Epithelial cell of prostate (primary cell): Measurements from ENCODE around the gene ALOX15.
A peak's percentile ranks its signal among the peaks of the same experiment; 100 is the strongest.
"Not testable (repeated sequence)": the region's sequence is repeated elsewhere in the genome, so short reads cannot be mapped to it uniquely, and the experiment has no call there.

Experiments used
- DNase-seq: peaks from one replicate; pipeline ENCODE4 v3.0.0-alpha.2; 2011; ENCODE audit warnings: low read depth, low spot score
- H3K27ac ChIP-seq: fragments of 450-650 bp; 2 replicates; pipeline ENCODE4 v1.5.1; 2017; ENCODE audit warnings: mild to moderate bottlenecking

The ALOX15 gene, protein sequence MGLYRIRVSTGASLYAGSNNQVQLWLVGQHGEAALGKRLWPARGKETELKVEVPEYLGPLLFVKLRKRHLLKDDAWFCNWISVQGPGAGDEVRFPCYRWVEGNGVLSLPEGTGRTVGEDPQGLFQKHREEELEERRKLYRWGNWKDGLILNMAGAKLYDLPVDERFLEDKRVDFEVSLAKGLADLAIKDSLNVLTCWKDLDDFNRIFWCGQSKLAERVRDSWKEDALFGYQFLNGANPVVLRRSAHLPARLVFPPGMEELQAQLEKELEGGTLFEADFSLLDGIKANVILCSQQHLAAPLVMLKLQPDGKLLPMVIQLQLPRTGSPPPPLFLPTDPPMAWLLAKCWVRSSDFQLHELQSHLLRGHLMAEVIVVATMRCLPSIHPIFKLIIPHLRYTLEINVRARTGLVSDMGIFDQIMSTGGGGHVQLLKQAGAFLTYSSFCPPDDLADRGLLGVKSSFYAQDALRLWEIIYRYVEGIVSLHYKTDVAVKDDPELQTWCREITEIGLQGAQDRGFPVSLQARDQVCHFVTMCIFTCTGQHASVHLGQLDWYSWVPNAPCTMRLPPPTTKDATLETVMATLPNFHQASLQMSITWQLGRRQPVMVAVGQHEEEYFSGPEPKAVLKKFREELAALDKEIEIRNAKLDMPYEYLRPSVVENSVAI

DNA sequence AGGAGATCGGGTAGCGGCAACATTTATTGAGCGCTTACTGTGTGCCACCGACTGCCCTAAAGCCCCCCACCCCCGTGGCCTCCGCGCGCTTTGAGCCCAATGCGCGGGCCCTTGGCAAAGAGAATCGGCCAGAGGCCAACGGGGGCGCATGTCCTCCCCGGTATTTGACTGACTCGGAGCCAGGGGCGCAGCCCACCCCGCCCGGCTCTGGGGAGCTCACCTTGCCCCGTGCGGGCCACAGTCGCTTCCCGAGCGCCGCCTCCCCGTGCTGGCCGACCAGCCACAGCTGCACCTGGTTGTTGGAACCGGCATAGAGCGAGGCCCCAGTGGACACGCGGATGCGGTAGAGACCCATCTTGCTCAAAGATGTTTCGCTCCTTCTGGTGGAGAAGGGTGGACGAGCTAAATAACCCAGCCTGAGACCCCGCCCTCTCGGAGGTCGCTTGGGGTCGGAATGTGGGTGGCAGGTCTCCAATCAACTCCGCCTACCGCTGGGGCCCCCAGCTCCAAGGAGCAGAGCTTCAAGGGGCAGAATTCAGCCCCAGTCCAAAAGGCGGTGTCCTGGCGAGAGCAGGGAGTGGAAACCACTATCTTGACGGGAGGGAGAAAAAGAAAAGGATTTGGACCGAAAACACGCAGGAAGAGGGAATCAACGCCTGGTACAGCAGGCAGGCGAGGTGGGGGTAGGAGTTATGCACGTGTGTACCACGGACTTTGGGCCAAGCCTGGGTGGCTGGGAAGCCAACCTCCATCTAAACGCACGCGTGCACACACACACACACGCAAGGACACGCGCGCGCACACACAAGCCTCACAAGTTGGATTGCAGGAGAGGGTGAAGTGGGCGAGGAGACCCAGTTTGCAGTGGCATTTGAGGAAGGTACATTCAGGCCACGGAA, at the start of gene ALOX15:
TSS of gene ALOX15 (minus strand) at position 382 of the 899 bp plus-strand sequence. CDS start at position 355, 27 bp downstream.
- H3K27ac ChIP-seq = no peak within 1 kb of the TSS
- no peak for DNase-seq

DNA sequence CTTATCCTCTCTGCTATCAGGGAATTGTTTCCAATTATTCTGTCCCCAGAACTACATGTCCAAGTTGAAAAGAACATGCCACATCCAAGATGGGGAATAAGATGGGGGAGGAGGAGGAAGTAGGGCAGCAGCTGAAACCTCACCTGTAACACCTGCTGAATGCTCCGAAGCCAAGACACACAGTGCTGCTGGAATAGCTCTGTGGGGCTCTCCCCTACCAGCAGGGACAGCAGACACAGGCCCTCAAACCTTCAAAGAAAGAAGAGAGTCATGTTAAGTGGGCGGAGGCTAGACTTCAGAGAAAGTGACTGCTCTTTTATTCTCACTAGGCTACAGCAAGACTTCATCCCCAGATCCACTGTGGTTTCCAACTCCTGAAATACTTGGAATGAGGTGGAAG, 49.3 kb upstream of the ALOX15 start:
- DNase-seq = no peak
- no peak overlapping the region for H3K27ac ChIP-seq

DNA sequence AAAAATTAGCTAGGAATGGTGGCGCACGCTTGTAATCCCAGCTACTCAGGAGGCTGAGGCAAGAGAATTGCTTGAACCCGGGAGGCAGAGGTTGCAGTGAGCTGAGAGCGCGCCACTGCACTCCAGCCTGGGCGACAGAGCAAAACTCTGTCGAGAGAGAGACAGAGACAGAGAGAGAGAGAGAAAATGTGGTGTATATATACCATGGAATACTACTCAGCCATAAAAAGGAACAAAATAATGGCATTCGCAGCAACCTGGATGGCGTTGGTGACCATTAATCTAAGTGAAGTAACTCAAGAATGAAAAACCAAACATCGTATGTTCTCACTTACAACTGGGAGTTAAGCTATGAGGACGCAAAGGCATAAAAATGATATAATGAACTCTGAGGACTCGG, 48.4 kb upstream of the ALOX15 start:
- not testable (repeated sequence) for H3K27ac ChIP-seq, DNase-seq

DNA sequence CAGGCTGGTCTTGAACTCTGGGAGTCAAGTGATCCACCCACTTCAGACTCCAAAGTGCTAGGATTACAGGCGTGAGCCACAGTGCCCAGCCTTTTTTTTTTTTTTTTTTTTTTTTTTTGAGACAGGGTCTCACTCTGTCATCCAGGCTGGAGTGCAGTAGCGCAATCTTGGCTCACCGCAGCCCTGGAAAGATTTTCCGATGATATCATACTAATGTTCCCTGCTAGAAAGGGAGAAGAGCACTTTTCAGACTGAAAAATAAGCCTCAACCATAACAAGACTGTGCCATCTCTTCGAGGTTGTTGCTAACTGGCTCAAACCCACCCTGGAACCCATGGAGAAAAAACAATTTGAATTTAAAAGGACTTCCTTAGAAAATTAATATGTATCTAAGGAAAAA, 42.3 kb upstream of the ALOX15 start:
- H3K27ac ChIP-seq, DNase-seq: not testable (repeated sequence)

DNA sequence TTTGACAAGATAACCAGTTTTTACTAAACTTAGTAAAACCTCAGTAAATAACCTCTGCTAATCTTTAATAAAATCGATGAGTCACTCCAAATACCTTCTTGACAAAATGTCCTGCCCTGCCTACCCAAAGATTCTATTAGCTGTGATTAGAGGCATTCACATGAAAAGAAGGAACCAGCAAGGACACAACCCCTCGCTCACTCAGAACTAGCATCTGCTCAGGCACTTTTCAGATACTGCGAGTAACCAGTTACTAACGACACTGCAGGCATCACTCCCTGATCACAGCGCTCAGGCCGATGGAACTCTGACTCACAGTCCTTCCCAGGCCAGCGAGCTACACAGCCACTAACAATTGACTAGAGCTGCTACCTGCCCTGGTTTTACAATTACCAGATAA, 38.2 kb upstream of the ALOX15 start:
- DNase-seq = peak; percentile 27
- H3K27ac ChIP-seq = peak overlapping the region; percentile 71

DNA sequence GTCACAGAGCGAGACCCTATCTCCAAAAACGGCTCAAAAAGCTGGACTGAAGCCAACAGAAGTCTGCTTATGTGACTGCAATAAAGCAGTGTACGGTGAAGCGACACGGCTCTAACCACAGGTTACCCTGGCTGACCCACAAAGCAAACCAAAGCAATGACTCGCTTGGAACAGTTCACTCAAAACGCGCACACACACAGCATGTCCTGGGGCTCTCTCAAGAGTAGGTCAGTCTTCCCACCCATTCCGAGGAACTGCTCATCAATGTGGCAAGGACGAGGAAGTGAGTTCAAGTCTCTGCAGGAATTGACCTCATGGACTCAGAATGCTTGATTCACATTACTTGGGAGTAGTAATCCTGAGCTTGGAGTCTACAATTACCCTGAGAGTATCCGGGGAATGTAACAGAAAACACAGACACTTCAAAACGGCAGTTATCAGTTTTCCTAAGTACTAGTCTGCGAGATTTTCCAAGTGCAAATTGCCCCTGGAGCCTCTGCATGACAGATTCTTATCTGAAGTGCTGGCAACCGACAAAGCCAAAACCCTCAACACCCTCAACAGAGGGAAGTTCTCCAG, 37.1 kb upstream of the ALOX15 start:
- peak; percentile 89 for DNase-seq
- peak overlapping the region; percentile 71 for H3K27ac ChIP-seq

DNA sequence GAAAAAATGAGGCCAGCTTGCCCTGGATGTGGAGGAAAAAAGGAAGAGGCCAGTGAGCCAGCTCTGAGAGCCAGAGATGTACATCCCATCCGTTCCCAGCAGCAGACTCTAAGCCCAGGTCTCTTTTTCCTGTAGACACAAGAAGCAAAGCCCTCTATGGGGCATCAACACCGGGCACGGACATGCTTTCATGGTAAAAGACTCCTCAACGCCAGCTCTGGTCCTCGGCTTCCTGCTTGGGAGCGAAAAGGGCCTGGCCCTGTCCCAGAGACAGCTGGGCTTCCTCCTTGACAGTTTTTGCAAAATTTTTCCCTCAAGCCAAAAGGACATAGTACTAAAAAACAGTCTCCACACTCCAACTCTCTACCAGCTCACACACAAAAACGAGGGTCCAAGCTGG, 35.3 kb upstream of the ALOX15 start:
- DNase-seq = no peak

DNA sequence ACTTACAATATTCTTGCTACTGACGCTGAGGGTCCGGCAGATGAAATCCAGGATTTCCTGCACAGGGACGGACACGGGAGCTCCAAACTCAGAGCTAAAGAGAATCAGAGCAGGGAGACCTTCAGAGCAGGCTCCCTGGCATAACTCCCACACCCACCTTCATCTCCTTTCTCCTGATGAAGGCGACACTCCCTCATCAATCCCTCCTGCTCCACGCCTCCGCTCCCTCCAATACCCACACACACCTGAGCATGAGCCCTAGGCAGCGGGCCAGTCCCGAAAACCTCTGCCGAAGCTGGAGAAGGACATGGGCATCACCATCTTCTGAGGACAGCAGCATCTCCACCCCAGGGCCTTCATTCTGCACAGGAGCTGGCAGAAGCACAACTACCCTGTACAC, 34.3 kb upstream of the ALOX15 start:
- no peak for DNase-seq
- no peak overlapping the region for H3K27ac ChIP-seq

More for the DNA sequence above, 35.3 kb upstream of the ALOX15 start:
- H3K27ac ChIP-seq = no peak overlapping the region

DNA sequence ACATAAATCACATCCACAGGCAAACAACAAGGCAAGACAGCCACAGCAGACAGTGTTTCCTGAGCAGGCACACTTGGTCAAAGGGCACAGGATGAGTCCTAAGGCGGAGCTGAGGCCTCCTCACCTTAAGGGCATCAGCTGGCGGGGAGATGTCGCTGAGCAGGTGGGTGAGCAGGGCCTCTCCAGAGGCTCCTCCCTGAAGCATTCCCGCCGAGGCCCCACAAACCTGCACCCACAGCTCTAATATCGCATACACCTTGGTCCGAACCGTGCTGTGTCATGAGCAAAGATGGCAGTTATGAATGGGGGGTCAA, 33.2 kb upstream of the ALOX15 start:
- DNase-seq = no peak
- H3K27ac ChIP-seq = no peak overlapping the region

DNA sequence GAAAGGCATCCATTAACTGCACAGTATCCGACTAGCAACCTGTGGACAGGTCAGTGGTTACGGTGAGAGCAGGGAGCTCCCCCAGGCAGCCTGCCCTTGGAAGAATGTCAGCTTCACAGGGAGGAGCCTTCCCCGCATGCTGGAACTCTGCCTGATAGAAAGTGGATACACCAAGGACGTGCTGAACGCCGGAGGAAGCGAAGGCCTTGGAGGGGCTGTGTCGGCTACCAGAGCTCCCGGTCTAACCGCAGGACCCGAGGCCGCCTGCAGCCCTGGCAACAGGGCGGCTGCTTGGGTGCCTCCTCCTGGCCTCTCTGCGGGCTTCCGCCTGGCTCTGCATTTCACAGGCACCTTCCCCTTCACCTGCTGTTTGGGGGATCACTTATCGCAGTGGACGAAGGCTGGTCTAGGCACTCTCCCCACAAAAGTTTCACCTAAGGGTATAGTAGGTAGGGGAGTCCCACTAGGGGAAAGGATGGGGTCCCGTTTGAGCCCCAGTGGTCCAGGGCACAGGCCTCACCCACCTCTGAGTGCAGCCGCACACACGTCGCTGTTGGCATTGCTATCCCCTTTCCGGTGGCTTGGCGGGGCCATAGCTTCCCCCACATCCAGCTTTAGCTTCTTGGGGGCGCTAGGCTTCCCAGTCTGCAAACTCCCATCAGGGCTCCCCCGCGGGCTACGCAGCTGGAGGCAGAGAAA, 32.7 kb upstream of the ALOX15 start:
- no peak for DNase-seq
- no peak overlapping the region for H3K27ac ChIP-seq

DNA sequence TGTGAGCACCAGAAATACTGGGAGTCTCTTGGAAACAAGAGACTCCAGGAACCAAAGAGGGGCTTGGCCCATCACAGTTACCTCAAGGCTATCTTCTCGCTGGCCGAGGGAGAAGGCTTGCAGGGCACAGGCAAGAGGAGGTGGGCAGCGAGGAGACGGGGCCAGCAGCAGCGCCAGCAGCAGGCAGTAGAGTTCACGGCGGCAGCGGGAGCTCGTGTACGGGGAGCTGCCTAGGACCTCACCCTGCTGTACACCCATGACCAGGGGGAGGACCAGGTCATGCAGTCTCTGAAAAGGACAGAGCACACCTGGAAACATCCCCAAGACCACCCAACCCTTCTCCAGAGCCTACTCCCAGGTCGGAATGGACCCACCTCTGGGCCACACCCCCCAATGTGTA, 31.7 kb upstream of the ALOX15 start:
- H3K27ac ChIP-seq = no peak overlapping the region
- no peak for DNase-seq

DNA sequence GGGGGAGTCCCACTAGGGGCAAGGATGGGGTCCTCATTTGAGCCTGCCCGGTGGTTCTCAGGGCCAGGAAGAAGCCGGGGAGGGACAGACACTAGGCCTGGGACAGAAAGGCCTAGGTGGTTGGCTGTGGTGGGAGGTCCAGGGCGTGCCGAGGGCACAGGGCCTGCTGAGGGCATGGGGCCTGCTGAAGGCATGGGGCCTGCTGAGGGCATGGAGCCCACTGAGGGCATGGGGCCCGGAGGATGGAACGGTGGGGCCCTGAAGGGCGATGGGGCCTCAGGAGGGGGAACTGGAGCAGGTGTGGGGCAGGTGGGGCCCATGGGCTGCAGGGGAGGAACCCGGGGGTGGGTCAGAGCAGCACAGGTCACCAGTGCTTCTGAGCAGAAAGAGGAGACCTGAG, 31.3 kb upstream of the ALOX15 start:
- no peak for DNase-seq
- no peak overlapping the region for H3K27ac ChIP-seq

DNA sequence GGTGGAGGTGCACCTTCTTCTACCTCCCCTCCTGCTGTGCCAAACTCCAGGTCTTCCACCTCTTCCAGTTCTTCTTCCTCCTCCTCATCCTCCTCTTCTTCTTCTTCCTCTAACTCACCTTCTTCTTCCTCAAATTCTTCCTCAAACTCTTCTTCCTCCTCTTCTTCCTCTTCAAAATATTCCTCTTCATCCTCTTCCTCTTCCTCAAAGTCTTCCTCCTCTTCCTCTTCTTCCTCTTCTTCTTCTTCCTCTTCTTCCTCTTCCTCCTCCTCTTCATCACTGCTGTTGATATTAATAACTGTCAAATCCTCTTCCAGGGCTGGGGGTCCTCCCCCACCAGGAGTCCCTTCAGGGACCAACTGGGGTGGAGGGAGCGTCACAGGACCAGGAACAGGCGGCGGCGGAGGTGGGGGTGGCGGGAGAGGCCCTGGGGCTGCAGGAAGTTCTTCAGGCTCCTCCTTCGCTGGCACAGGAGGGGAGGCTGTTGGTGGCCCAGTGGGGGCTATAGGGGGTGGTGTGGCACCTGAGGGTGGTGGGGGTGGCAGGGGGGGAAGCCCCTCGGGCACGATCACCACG, 30.7 kb upstream of the ALOX15 start:
- H3K27ac ChIP-seq = no peak overlapping the region
- DNase-seq = no peak

DNA sequence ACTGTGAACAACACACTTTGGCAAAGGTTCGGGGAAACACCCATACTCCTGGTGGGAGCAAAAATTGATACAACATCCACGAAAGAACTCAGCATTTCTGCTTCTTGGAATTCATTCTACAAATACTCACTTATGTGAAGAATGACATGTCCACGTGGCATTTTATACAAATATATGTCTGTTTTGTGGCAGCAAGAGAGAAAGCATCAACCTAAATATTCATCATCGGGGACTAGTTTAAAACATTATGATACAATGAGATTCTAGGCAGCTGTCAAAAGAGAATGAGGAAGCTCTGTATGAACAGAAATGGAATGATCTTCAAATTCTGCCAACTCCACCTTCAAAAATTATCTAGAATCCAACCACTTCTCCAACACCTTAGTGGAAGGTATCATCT, 25.7 kb upstream of the ALOX15 start:
- no peak overlapping the region for H3K27ac ChIP-seq
- DNase-seq = no peak

DNA sequence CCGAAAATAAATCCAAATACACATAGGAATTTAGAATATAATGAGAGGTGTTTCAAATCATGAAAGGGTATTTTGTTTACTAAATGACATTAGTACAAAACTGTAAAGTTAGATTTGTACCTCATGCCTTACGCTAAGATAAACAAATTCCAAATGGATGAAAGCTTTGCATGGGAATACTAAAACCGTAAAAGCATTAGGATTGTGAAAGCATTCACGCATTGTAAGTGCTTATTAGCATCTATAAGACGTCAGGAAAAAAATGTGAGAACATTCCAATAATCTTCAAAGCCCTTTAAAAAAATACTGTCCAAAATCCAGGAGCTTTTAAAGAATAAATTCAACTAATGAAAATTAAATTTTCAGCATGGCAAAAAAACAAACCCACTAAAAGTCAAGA, 24.8 kb upstream of the ALOX15 start:
- no peak for DNase-seq
- no peak overlapping the region for H3K27ac ChIP-seq

DNA sequence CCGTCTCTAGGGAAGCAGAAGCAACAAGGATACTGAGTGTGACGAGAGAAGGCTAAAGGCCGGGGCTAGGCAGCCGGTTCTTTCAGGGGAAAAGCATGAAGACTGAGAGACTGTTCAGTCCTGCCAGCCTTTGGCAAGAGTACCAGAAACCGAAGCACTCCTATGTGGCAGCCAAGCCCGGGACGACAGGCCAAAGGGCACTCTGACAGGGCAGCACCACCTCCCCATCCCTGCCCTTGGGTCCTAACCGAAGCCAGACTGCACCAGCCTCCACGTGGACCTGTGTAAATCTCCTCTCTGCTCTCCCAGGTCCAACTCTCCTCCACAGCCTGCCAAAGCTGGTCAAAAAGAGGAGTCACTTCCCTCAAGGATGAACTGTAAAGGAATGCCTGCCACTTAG, 23.5 kb upstream of the ALOX15 start:
- DNase-seq = no peak
- no peak overlapping the region for H3K27ac ChIP-seq

DNA sequence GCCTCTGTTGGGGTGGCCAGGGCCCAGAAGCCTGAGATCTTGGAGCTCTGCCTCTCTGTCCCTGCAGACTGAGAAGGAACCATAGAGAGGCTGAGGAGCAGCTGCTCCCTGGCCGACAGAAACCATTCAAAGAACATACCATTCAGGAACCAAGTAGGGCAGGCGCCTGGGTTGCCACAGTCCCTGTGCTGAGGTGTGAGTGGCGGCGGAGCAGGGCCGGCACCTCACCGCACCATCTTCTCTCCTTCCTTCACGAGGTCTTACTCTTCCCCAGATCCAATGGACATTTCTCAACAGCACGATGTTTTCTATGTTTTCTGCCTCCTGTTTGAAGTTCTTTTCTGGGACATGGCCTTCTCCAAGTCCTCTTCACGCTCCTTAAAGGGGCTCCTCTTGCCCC, 22.8 kb upstream of the ALOX15 start:
- DNase-seq = no peak

DNA sequence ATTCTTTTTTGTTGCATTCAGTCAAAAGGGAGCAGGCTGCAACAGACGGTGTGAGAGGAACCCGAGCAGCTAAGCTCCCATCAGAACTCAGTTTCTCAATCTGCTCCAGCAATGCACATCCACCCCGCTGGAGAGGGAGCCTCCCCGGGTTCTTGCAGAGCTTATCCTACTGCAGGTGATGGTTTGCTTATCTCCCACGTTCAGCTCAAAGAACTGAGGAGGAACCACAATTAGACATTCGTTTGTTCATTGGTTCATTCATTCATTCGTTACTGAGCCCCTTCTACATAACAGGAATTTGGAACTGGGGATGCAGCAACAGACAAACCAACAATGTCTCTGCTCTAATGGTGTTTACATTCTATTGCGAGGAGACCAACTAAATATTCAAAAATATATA, 22.2 kb upstream of the ALOX15 start:
- no peak overlapping the region for H3K27ac ChIP-seq
- no peak for DNase-seq

More for the DNA sequence above, 22.8 kb upstream of the ALOX15 start:
- no peak overlapping the region for H3K27ac ChIP-seq

DNA sequence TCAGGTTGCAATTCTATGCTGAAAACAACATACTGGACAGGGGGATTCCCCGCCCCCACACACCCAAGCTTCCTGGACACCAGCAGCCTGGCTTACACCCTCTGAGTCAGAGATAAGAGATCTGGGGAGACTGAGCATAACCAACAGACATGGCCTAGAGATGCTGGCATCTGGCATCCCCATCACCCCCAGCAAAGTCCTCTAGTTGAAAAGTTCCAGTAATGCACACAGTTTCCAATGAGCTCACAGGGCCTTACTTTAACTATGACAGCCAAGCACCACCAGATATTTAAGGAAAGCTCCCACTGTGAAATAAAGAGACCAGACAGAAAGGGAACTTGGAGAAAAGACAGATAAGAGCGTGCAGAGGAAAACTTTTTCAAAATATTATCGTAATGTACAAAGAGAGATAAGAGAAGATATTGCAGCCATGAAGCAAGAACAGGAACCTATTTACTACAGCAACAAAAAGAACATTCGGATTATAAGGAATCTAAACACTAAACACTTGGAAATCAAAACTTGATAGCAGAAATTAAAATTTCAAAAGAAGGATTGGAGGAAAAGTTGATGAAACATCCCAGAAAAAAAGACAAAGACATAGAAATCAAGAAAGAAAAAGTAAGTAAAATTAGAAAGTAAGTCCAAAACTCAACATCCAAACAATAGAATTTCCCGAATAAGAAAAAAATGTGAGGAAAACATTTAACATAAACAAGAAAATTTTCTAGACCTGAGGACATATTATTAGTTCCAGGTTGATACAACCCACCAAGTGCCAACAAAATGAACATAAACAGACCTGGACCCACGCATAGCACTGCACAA, 17.2 kb upstream of the ALOX15 start:
- no peak overlapping the region for H3K27ac ChIP-seq
- DNase-seq = no peak
